ENCODE measurements around the gene LPXN.

Gene LPXN

GRCh38 chr11:58561394-58562098, 14.1 kb downstream of the LPXN start:
- TF ChIP-seq CTCF (IDR thresholded peaks at IDR 0.05; ENCODE audit: low read depth, low read length) = no peak
- no peak for DNase-seq (ENCODE audit: low read depth in 2 of 2)
- no peak overlapping the region for H3K4me3 ChIP-seq (replicated peaks in 1 of 2; ENCODE audit: low read depth in 2 of 2, low read length in 2 of 2)

GRCh38 chr11:58560842-58561241, 14.8 kb downstream of the LPXN start:
- no peak overlapping the region for H3K4me3 ChIP-seq (replicated peaks in 1 of 2; ENCODE audit: low read depth in 2 of 2, low read length in 2 of 2)
- no peak for TF ChIP-seq CTCF (IDR thresholded peaks at IDR 0.05; ENCODE audit: low read depth, low read length)
- DNase-seq (ENCODE audit: low read depth in 2 of 2) = no peak

GRCh38 chr11:58549644-58550043, 26.0 kb downstream of the LPXN start:
- TF ChIP-seq CTCF (IDR thresholded peaks at IDR 0.05; ENCODE audit: low read depth, low read length) = no peak
- DNase-seq (ENCODE audit: low read depth in 2 of 2) = no peak
- H3K4me3 ChIP-seq (replicated peaks in 1 of 2; ENCODE audit: low read depth in 2 of 2, low read length in 2 of 2) = no peak overlapping the region

GRCh38 chr11:58546841-58547240, 28.8 kb downstream of the LPXN start:
- TF ChIP-seq CTCF (IDR thresholded peaks at IDR 0.05; ENCODE audit: low read depth, low read length) = no peak
- DNase-seq (ENCODE audit: low read depth in 2 of 2) = no peak
- no peak overlapping the region for H3K4me3 ChIP-seq (replicated peaks in 1 of 2; ENCODE audit: low read depth in 2 of 2, low read length in 2 of 2)

- TF ChIP-seq CTCF (IDR thresholded peaks at IDR 0.05; ENCODE audit: low read depth, low read length) = no peak
- no peak overlapping the region for H3K4me3 ChIP-seq (replicated peaks in 1 of 2; ENCODE audit: low read depth in 2 of 2, low read length in 2 of 2)
- no peak for DNase-seq (ENCODE audit: low read depth in 2 of 2)
These were observed 43.8 kb downstream of the LPXN start for GRCh38 chr11:58531865-58532341.

GRCh38 chr11:58530236-58530635, 45.4 kb downstream of the LPXN start:
- no peak for TF ChIP-seq CTCF (IDR thresholded peaks at IDR 0.05; ENCODE audit: low read depth, low read length)
- no peak overlapping the region for H3K4me3 ChIP-seq (replicated peaks in 1 of 2; ENCODE audit: low read depth in 2 of 2, low read length in 2 of 2)
- DNase-seq (ENCODE audit: low read depth in 2 of 2) = no peak

GRCh38 chr11:58527429-58527828, 48.2 kb downstream of the LPXN start:
- H3K4me3 ChIP-seq (replicated peaks in 1 of 2; ENCODE audit: low read depth in 2 of 2, low read length in 2 of 2) = no peak overlapping the region
- TF ChIP-seq CTCF (IDR thresholded peaks at IDR 0.05; ENCODE audit: low read depth, low read length) = no peak
- no peak for DNase-seq (ENCODE audit: low read depth in 2 of 2)
